Sigmoid colon (tissue), 4 donors: ENCODE data around the gene RBM25.

Experiments used
- POLR2AphosphoS5 ChIP-seq, 4 donors: sonication (generic); formaldehyde crosslinking; IDR thresholded peaks; one replicate each; pipeline ENCODE4 v1.6.1; 2017; ENCODE audit warnings: antibody characterized with exemption in 4 of 4
- TF ChIP-seq, protein P1 (sequence below), 4 experiments: fragments of 450-650 bp in 3 of 4; fragments of 200-600 bp in 1 of 4; IDR thresholded peaks; one replicate each; pipeline ENCODE4 v1.5.1; 2016 to 2019; ENCODE audit warnings: antibody characterized with exemption in 4 of 4, mild to moderate bottlenecking in 3 of 4, moderate library complexity in 2 of 4

DNA sequence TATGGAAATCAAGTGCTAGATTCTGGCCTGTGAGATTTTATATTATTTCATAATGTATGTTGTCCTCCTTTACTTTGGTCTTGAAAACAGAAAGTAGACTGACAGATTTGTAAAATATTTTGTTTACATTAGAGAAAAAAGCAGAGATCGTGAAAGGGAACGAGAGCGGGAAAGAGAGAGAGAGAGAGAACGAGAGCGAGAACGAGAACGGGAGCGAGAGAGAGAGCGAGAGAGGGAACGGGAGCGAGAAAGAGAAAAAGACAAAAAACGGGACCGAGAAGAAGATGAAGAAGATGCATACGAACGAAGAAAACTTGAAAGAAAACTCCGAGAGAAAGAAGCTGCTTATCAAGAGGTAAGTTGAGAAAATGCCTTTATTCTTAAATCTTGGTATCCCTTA lies 47.4 kb downstream of the RBM25 start:
- TF ChIP-seq POLR2AphosphoS5 (IDR thresholded peaks at IDR 0.05), result no peak
- TF ChIP-seq, protein P1, sequence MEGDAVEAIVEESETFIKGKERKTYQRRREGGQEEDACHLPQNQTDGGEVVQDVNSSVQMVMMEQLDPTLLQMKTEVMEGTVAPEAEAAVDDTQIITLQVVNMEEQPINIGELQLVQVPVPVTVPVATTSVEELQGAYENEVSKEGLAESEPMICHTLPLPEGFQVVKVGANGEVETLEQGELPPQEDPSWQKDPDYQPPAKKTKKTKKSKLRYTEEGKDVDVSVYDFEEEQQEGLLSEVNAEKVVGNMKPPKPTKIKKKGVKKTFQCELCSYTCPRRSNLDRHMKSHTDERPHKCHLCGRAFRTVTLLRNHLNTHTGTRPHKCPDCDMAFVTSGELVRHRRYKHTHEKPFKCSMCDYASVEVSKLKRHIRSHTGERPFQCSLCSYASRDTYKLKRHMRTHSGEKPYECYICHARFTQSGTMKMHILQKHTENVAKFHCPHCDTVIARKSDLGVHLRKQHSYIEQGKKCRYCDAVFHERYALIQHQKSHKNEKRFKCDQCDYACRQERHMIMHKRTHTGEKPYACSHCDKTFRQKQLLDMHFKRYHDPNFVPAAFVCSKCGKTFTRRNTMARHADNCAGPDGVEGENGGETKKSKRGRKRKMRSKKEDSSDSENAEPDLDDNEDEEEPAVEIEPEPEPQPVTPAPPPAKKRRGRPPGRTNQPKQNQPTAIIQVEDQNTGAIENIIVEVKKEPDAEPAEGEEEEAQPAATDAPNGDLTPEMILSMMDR (IDR thresholded peaks at IDR 0.05), result no peak
